HG02623 (cell line): ENCODE data around the gene DCTN1.

Experiments used
- ATAC-seq: cut with Tn5 transposase; IDR thresholded peaks from one replicate; pipeline ENCODE4 v1.9.1; 2021; ENCODE audit warnings: moderate library complexity; ENCODE audit not compliant: unreplicated experiment

Gene DCTN1

GRCh38 chr2:74327627-74328026 lies 52.5 kb downstream of the DCTN1 start:
- no peak for ATAC-seq

DNA sequence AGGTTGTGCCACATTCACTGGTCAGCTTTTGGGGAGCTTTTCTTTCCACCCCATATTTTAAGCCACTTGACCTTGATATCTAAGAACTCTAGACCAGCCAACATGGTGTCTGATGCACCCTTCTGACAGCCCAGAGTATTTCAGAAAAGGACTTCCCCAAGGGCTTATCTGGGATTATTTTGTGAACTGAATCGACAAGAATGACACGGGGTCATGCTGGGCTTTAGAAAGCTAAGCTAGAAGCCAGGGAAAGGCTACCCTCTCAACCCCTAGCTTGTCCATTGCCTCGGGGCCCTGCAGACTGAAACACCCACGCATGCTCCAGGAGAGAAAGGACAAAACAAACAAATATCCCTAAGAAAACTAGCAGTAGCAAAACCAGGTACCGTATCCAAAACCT lies 52.9 kb downstream of the DCTN1 start:
- ATAC-seq = no peak

DNA sequence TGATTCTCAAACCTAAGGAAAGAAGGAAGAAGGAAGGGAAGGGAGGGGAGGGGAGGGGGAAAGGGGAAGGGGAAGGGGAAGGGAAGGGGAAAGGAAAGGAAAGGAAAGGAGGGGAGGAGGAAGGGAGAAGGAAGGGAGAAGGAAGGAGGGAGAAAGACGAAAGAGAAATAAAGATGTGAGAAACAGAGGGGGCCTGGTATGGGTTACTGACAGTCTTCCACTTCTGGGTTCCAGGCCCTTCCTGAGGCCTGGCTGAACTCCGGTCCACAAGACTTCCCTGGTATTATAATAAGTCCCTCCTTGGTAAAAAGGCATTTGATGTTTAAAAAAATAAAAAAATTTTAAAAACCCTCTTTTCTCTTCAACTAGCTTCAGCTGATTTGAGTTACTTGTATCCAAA lies 54.3 kb downstream of the DCTN1 start:
- ATAC-seq = no peak

- no peak for ATAC-seq
These were observed 58.4 kb downstream of the DCTN1 start for GRCh38 chr2:74321737-74322136.

DNA sequence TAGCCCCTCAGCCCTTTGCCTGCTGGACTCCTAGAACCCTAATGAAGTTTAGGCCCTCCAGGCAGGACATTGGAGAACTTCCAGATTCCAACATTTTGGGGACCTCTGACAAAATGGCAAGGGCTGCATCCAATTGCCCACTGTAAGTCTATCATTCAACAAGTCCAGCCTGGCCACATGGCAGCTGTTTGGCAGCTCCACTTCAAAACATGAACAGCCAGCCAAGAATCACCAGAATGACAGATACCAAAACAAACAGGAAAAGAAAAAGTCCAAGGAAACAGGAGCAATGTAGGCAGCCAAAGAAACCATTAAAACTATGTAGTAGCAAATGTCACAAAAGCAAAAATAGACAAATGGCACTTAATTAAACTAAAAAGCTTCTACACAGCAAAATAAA lies 62.4 kb downstream of the DCTN1 start:
- no peak for ATAC-seq

DNA sequence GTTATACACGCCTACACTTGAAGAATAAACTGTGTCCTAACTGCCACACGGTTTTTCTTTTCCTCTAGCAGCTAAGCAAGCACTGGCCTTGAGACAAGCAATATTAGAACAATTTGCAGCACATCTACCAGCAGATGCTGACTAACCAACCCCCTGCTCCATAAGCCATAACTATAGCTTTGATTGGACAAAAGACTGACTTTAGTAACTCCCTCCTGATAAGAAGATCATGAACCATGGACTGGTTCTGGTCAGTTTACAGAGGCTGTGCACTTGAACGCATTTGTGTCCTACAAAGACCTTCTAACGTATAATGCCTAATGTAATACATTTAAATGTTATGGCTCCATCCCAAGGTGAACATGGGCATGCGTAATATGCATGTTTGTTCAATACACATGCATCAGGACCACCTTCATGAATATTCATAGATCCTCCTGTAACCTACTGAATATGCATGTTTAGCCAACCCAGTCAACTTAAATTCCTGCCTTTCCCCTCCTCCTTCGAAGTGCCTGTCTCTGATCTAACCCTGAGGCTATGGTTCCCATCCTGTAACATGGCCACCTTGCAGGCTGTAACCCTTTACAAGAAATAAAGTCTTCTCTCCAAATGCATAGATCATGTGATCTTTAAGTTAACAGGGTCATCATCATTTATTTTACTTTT lies 63.4 kb downstream of the DCTN1 start:
- ATAC-seq = no peak

DNA sequence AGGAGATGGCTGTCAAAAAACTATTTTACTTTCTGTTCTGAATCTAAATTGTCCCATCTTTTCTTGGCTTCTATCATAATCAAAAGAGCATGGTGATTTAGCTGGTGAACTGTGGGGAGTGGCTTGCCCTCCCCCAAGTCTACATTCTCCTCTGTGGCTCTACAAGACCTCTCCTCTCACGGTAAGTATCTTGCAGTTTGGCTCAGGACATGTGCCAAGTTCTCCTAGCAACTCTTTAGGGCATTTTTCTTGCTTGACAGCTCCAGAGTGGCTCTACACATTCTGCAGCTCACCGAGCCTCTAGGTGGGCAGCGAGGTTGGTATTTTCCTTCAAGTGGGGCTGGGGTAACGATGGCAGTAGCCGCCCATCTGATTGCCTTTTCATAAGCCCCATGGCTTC lies 66.0 kb downstream of the DCTN1 start:
- no peak for ATAC-seq

DNA sequence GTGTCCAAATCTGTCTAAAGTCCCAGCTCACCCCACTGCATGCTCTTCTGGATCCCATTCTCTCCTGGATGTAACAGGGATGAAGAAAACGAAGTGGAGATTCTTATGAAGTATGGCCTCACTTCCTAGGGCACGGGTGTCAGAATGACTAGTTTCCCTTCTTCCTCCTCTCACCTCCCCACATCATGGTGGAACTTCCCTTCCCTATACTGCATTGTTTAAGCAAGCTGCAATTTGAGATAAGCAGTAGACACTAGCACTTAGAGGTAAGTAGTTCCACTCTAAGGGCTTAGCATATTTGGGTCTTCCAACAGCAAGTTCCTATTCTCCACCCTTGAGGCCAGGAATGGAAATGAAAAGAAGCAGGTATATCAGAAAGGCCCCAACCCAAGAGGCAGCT lies 66.6 kb downstream of the DCTN1 start:
- no peak for ATAC-seq

- ATAC-seq = no peak
These were observed 67.2 kb downstream of the DCTN1 start for GRCh38 chr2:74312913-74313312.
